Panc1 (cell line): ENCODE data around the gene SLAIN2. TPM values are rescaled to one million over a fixed set of nuclear protein-coding genes. Genes with fewer than 3 reads are reported as not detected.

Source experiments
- ATAC-seq: fragments of 200-7000 bp; cut with Tn5 transposase; 2 replicates; pipeline ENCODE4 v1.9.1; 2020; ENCODE audit warnings: mild to moderate bottlenecking, moderate library complexity
- BruUV-seq: library from RNA; stranded (reverse); fragments of 400-500 nt; replicated peaks from 2 replicates; lab custom pipeline; 2021; lab: Mats Ljungman, UMichigan
- CTCF ChIA-PET: fragments of 300-600 bp; sonication (Branson Sonifier 250); formaldehyde crosslinking; loops from one replicate; lab custom pipeline; 2022; ENCODE audit warnings: antibody characterized with exemption; lab: Charles Lee
- POLR2A ChIA-PET: fragments of 300-600 bp; sonication (Branson Sonifier 250); formaldehyde crosslinking; loops from one replicate; lab custom pipeline; 2022; ENCODE audit warnings: antibody characterized with exemption; lab: Charles Lee
- DNase-seq: peaks from one replicate; pipeline ENCODE4 v3.0.0-alpha.2; 2010; ENCODE audit warnings: low read depth, low spot score
- H3K27ac ChIP-seq: 2 replicates; pipeline ENCODE4 v1.5.1; 2011; ENCODE audit warnings: mild to moderate bottlenecking, low read length, inconsistent platforms
- H3K27me3 ChIP-seq: fragments of 200-500 bp; sonication (Bioruptor generic); 2 replicates; pipeline ENCODE4 v1.6.0; 2014; ENCODE audit warnings: low read length, inconsistent platforms; ENCODE audit not compliant: control insufficient read depth, insufficient read depth
- H3K36me3 ChIP-seq: fragments of 200-500 bp; sonication (Bioruptor generic); 2 replicates; pipeline ENCODE4 v1.5.1; 2014; ENCODE audit warnings: inconsistent platforms, mild to moderate bottlenecking, low read length, moderate library complexity; ENCODE audit not compliant: control insufficient read depth, insufficient read depth
- H3K4me1 ChIP-seq: 2 replicates; pipeline ENCODE4 v1.5.1; 2011; ENCODE audit warnings: inconsistent platforms, mild to moderate bottlenecking, low read length, moderate library complexity; ENCODE audit not compliant: control insufficient read depth, insufficient read depth
- H3K4me3 ChIP-seq, 2 experiments: 2 replicates each; pipeline ENCODE4 v1.5.1; 2011 to 2012; ENCODE audit warnings: low read depth in 2 of 2, low read length in 2 of 2, mild to moderate bottlenecking in 2 of 2, inconsistent platforms in 1 of 2, moderate library complexity in 1 of 2
- H3K9me3 ChIP-seq: fragments of 200-500 bp; sonication (Bioruptor generic); 2 replicates; pipeline ENCODE4 v1.5.1; 2014; ENCODE audit warnings: low read depth, mild to moderate bottlenecking, inconsistent platforms, low read length, moderate library complexity; ENCODE audit not compliant: control insufficient read depth, insufficient read depth
- POLR2AphosphoS5 ChIP-seq: IDR thresholded peaks from 2 replicates; pipeline ENCODE4 v1.6.1; 2012; ENCODE audit warnings: mild to moderate bottlenecking, low read depth, low read length, moderate library complexity
- SIN3A ChIP-seq: IDR thresholded peaks from 2 replicates; pipeline ENCODE4 v1.6.1; 2012; ENCODE audit warnings: low read depth, mild to moderate bottlenecking, low read length, moderate library complexity, borderline replicate concordance; ENCODE audit not compliant: insufficient read depth
- TCF7L2 ChIP-seq: IDR thresholded peaks from 2 replicates; pipeline ENCODE4 v1.6.1; 2011; ENCODE audit warnings: mild to moderate bottlenecking, low read depth, low read length, inconsistent platforms
- in situ Hi-C: cut with HindIII; loops from 2 replicates; pipeline ENCODE4 v1.10.0; 2016; ENCODE audit warnings: low sequenced_read_pairs, low pct_unique_long_range_greater_than_20kb
- intact Hi-C: fragments of 100-400 bp; cut with micrococcal nuclease; formaldehyde crosslinking; loops from one replicate; pipeline ENCODE4 v1.10.0; 2022; ENCODE audit not compliant: unreplicated experiment
- total RNA-seq: library from RNA; stranded (reverse); gene quantifications from one replicate; pipeline ENCODE4 v1.2.1, GENCODE V29; 2021; ENCODE audit not compliant: unreplicated experiment
- TF ChIP-seq, protein P1 (sequence below), 2 experiments: IDR thresholded peaks; 2 replicates each; pipeline ENCODE4 v1.6.1; 2011 to 2012; ENCODE audit warnings: low read depth in 2 of 2, control low read depth in 1 of 2, low read length in 1 of 2, mild to moderate bottlenecking in 1 of 2, moderate library complexity in 1 of 2; ENCODE audit not compliant: insufficient read depth in 1 of 2
- TF ChIP-seq, protein P2 (sequence below): fragments of 450-650 bp; IDR thresholded peaks from 2 replicates; pipeline ENCODE4 v1.5.1; 2017; ENCODE audit warnings: mild to moderate bottlenecking

The SLAIN2 gene
- total RNA-seq, 1 experiment from 2014 or later: 53.2 TPM

DNA sequence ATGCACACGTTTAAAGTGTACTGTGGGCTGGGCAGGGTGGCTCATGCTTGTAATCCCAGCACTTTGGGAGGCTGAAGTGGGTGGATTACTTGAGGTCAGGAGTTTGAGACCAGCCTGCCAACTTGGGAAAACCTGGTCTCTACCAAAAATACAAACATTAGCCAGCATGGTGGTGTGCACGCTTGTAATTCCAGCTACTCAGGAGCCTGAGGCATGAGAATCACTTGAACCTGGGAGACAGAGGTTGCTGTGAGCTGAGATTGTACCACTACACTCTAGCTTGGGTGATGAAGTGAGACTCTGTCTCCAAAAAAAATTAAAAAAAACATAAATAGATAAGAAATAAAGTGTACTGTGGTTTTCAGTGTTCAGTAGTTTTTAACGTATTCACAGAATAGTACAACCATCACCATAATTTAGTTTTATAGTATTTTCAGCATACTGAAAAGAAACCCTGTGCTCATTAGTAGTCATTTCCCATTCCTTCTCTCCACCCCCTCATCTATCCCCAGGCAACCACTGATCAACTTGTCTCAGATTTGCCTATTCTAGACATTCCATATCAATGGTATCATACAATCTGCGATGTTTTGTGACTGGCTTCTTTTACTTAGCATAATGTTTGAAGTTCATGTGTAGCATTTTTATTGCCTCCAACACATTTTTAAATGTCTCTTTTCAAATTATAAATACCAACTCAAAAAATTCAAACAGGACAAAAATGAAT, 19.1 kb downstream of the SLAIN2 start:
- CTCF ChIA-PET: interaction anchor here (0.5 to 0.6 kb wide), 2 partner anchors 186 to 320 kb away, joined by 3 to 6 read pairs; no protein-coding TSS in a partner anchor
- BruUV-seq: no TSS peak
- no peak overlapping the region for H3K27ac ChIP-seq
- ATAC-seq (no peak), DNase-seq (no peak)
- TF ChIP-seq POLR2AphosphoS5: no peak
- TF ChIP-seq, protein P1, sequence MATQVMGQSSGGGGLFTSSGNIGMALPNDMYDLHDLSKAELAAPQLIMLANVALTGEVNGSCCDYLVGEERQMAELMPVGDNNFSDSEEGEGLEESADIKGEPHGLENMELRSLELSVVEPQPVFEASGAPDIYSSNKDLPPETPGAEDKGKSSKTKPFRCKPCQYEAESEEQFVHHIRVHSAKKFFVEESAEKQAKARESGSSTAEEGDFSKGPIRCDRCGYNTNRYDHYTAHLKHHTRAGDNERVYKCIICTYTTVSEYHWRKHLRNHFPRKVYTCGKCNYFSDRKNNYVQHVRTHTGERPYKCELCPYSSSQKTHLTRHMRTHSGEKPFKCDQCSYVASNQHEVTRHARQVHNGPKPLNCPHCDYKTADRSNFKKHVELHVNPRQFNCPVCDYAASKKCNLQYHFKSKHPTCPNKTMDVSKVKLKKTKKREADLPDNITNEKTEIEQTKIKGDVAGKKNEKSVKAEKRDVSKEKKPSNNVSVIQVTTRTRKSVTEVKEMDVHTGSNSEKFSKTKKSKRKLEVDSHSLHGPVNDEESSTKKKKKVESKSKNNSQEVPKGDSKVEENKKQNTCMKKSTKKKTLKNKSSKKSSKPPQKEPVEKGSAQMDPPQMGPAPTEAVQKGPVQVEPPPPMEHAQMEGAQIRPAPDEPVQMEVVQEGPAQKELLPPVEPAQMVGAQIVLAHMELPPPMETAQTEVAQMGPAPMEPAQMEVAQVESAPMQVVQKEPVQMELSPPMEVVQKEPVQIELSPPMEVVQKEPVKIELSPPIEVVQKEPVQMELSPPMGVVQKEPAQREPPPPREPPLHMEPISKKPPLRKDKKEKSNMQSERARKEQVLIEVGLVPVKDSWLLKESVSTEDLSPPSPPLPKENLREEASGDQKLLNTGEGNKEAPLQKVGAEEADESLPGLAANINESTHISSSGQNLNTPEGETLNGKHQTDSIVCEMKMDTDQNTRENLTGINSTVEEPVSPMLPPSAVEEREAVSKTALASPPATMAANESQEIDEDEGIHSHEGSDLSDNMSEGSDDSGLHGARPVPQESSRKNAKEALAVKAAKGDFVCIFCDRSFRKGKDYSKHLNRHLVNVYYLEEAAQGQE (IDR thresholded peaks at IDR 0.05; ENCODE audit: insufficient read depth in 1 of 2, low read depth in 2 of 2, low read length in 1 of 2): no peak
- TF ChIP-seq TCF7L2: no peak
- TF ChIP-seq, protein P2, sequence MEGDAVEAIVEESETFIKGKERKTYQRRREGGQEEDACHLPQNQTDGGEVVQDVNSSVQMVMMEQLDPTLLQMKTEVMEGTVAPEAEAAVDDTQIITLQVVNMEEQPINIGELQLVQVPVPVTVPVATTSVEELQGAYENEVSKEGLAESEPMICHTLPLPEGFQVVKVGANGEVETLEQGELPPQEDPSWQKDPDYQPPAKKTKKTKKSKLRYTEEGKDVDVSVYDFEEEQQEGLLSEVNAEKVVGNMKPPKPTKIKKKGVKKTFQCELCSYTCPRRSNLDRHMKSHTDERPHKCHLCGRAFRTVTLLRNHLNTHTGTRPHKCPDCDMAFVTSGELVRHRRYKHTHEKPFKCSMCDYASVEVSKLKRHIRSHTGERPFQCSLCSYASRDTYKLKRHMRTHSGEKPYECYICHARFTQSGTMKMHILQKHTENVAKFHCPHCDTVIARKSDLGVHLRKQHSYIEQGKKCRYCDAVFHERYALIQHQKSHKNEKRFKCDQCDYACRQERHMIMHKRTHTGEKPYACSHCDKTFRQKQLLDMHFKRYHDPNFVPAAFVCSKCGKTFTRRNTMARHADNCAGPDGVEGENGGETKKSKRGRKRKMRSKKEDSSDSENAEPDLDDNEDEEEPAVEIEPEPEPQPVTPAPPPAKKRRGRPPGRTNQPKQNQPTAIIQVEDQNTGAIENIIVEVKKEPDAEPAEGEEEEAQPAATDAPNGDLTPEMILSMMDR: no peak
- TF ChIP-seq SIN3A: no peak
- in situ Hi-C loops: no loop called here
- intact Hi-C loops: no loop called here
- no peak overlapping the region for H3K4me3 ChIP-seq
- no peaks in the 10 kb centered on the region for H3K27me3 ChIP-seq
- H3K36me3 ChIP-seq: no peaks in the 10 kb centered on the region
- H3K9me3 ChIP-seq: no peaks in the 10 kb centered on the region
- no peaks in the 10 kb centered on the region for H3K4me1 ChIP-seq
- POLR2A ChIA-PET: no interaction called here

DNA sequence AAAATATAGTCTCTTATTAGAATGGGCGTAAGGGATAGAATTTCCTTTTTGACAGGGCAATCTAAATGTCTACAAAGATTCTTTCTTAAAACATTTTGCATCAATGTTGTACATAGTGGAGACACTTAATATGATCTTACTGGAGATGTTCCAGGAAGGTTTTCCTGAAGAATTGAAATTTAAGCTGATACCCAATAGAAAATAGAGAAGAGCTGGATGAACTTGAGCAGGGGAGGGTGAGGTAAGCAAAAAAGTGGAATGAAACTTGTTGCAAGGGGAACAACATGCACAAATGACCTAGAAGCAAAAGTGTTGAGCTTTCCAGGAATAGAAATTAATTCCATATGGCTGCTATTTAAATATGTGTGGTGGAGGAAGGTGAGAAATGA, 19.7 kb downstream of the SLAIN2 start:
- H3K27me3 ChIP-seq: no peaks in the 10 kb centered on the region
- DNase-seq: no peak
- in situ Hi-C loops (no loop called here), intact Hi-C loops (no loop called here)
- ChIA-PET POLR2A (no interaction called here), CTCF (interaction anchor here (0.6 kb wide), 1 partner anchor 321 kb away, joined by 6 read pairs; no protein-coding TSS in a partner anchor)
- H3K9me3 ChIP-seq: no peaks in the 10 kb centered on the region
- TF ChIP-seq, protein P2: no peak
- TF ChIP-seq, protein P1 (IDR thresholded peaks at IDR 0.05; ENCODE audit: insufficient read depth in 1 of 2, low read depth in 2 of 2, low read length in 1 of 2): no peak
- TF ChIP-seq POLR2AphosphoS5: no peak
- no peak for TF ChIP-seq SIN3A
- TF ChIP-seq TCF7L2: no peak
- ATAC-seq: no peak
- H3K4me1 ChIP-seq: no peaks in the 10 kb centered on the region
- BruUV-seq: no TSS peak
- no peaks in the 10 kb centered on the region for H3K36me3 ChIP-seq
- H3K27ac ChIP-seq: no peak overlapping the region
- H3K4me3 ChIP-seq: no peak overlapping the region
